ENCODE results near the gene GAN.
"Not testable (repeated sequence)": the region's sequence is repeated elsewhere in the genome, so short reads cannot be mapped to it uniquely, and the experiment has no call there.

Gene GAN

GRCh38 chr16:81405002-81405401 is 90.2 kb downstream of the GAN start:
- H3K27ac ChIP-seq (ENCODE audit: insufficient read depth, low read length, poor library complexity, severe bottlenecking); DNase-seq; H3K9me3 ChIP-seq (ENCODE audit: control insufficient read depth, low read length); H3K4me1 ChIP-seq (ENCODE audit: control insufficient read depth, insufficient read depth, low read length, poor library complexity, severe bottlenecking); H3K4me3 ChIP-seq (ENCODE audit: insufficient read depth, low read depth, low read length, poor library complexity, severe bottlenecking); H3K36me3 ChIP-seq (ENCODE audit: control insufficient read depth, insufficient read depth, low read length); H3K27me3 ChIP-seq (replicated peaks; ENCODE audit: control insufficient read depth, insufficient read depth, low read length, poor library complexity, severe bottlenecking): not testable (repeated sequence)

- DNase-seq = no peak
- H3K27ac ChIP-seq (ENCODE audit: insufficient read depth, low read length, poor library complexity, severe bottlenecking) = no peak overlapping the region
- H3K27me3 ChIP-seq (replicated peaks; ENCODE audit: control insufficient read depth, insufficient read depth, low read length, poor library complexity, severe bottlenecking) = no peaks in the 10 kb centered on the region
- no peak overlapping the region for H3K4me3 ChIP-seq (ENCODE audit: insufficient read depth, low read depth, low read length, poor library complexity, severe bottlenecking)
- no peaks in the 10 kb centered on the region for H3K36me3 ChIP-seq (ENCODE audit: control insufficient read depth, insufficient read depth, low read length)
- no peaks in the 10 kb centered on the region for H3K4me1 ChIP-seq (ENCODE audit: control insufficient read depth, insufficient read depth, low read length, poor library complexity, severe bottlenecking)
- H3K9me3 ChIP-seq (ENCODE audit: control insufficient read depth, low read length) = no peaks in the 10 kb centered on the region
These were observed 90.9 kb downstream of the GAN start for GRCh38 chr16:81405702-81406113.

- Histone ChIP-seq H3K9me3 (ENCODE audit: control insufficient read depth, low read length) (no peaks in the 10 kb centered on the region), H3K27me3 (replicated peaks; ENCODE audit: control insufficient read depth, insufficient read depth, low read length, poor library complexity, severe bottlenecking) (no peaks in the 10 kb centered on the region), H3K27ac (ENCODE audit: insufficient read depth, low read length, poor library complexity, severe bottlenecking) (no peak overlapping the region), H3K4me3 (ENCODE audit: insufficient read depth, low read depth, low read length, poor library complexity, severe bottlenecking) (no peak overlapping the region), H3K36me3 (ENCODE audit: control insufficient read depth, insufficient read depth, low read length) (no peaks in the 10 kb centered on the region), H3K4me1 (ENCODE audit: control insufficient read depth, insufficient read depth, low read length, poor library complexity, severe bottlenecking) (no peaks in the 10 kb centered on the region)
- no peak for DNase-seq
These were observed 93.7 kb downstream of the GAN start for GRCh38 chr16:81408409-81408950.

- no peaks in the 10 kb centered on the region for H3K9me3 ChIP-seq (ENCODE audit: control insufficient read depth, low read length)
- no peak overlapping the region for H3K4me3 ChIP-seq (ENCODE audit: insufficient read depth, low read depth, low read length, poor library complexity, severe bottlenecking)
- no peaks in the 10 kb centered on the region for H3K27me3 ChIP-seq (replicated peaks; ENCODE audit: control insufficient read depth, insufficient read depth, low read length, poor library complexity, severe bottlenecking)
- no peaks in the 10 kb centered on the region for H3K36me3 ChIP-seq (ENCODE audit: control insufficient read depth, insufficient read depth, low read length)
- no peak overlapping the region for H3K27ac ChIP-seq (ENCODE audit: insufficient read depth, low read length, poor library complexity, severe bottlenecking)
- no peak for DNase-seq
- H3K4me1 ChIP-seq (ENCODE audit: control insufficient read depth, insufficient read depth, low read length, poor library complexity, severe bottlenecking) = no peaks in the 10 kb centered on the region
These were observed 94.3 kb downstream of the GAN start for GRCh38 chr16:81409016-81409556.

- Histone ChIP-seq H3K4me1 (ENCODE audit: control insufficient read depth, insufficient read depth, low read length, poor library complexity, severe bottlenecking) (no peaks in the 10 kb centered on the region), H3K36me3 (ENCODE audit: control insufficient read depth, insufficient read depth, low read length) (no peaks in the 10 kb centered on the region), H3K4me3 (ENCODE audit: insufficient read depth, low read depth, low read length, poor library complexity, severe bottlenecking) (no peak overlapping the region), H3K27ac (ENCODE audit: insufficient read depth, low read length, poor library complexity, severe bottlenecking) (no peak overlapping the region), H3K9me3 (ENCODE audit: control insufficient read depth, low read length) (no peaks in the 10 kb centered on the region), H3K27me3 (replicated peaks; ENCODE audit: control insufficient read depth, insufficient read depth, low read length, poor library complexity, severe bottlenecking) (no peaks in the 10 kb centered on the region)
- DNase-seq = no peak
These were observed 96.0 kb downstream of the GAN start for GRCh38 chr16:81410643-81411293.

- Histone ChIP-seq H3K27me3 (replicated peaks; ENCODE audit: control insufficient read depth, insufficient read depth, low read length, poor library complexity, severe bottlenecking) (no peaks in the 10 kb centered on the region), H3K9me3 (ENCODE audit: control insufficient read depth, low read length) (no peaks in the 10 kb centered on the region), H3K27ac (ENCODE audit: insufficient read depth, low read length, poor library complexity, severe bottlenecking) (no peak overlapping the region), H3K4me1 (ENCODE audit: control insufficient read depth, insufficient read depth, low read length, poor library complexity, severe bottlenecking) (no peaks in the 10 kb centered on the region), H3K4me3 (ENCODE audit: insufficient read depth, low read depth, low read length, poor library complexity, severe bottlenecking) (no peak overlapping the region), H3K36me3 (ENCODE audit: control insufficient read depth, insufficient read depth, low read length) (no peaks in the 10 kb centered on the region)
- no peak for DNase-seq
These were observed 98.7 kb downstream of the GAN start for GRCh38 chr16:81413245-81413990.

- Histone ChIP-seq H3K36me3 (ENCODE audit: control insufficient read depth, insufficient read depth, low read length) (no peaks in the 10 kb centered on the region), H3K9me3 (ENCODE audit: control insufficient read depth, low read length) (no peaks in the 10 kb centered on the region), H3K4me1 (ENCODE audit: control insufficient read depth, insufficient read depth, low read length, poor library complexity, severe bottlenecking) (no peaks in the 10 kb centered on the region), H3K27ac (ENCODE audit: insufficient read depth, low read length, poor library complexity, severe bottlenecking) (no peak overlapping the region), H3K4me3 (ENCODE audit: insufficient read depth, low read depth, low read length, poor library complexity, severe bottlenecking) (no peak overlapping the region), H3K27me3 (replicated peaks; ENCODE audit: control insufficient read depth, insufficient read depth, low read length, poor library complexity, severe bottlenecking) (no peaks in the 10 kb centered on the region)
- DNase-seq = no peak
These were observed 101.0 kb downstream of the GAN start for GRCh38 chr16:81415751-81416150.

GRCh38 chr16:81416749-81417148 is 102.0 kb downstream of the GAN start:
- Histone ChIP-seq H3K27ac (ENCODE audit: insufficient read depth, low read length, poor library complexity, severe bottlenecking) (no peak overlapping the region), H3K4me1 (ENCODE audit: control insufficient read depth, insufficient read depth, low read length, poor library complexity, severe bottlenecking) (no peaks in the 10 kb centered on the region), H3K9me3 (ENCODE audit: control insufficient read depth, low read length) (no peaks in the 10 kb centered on the region), H3K36me3 (ENCODE audit: control insufficient read depth, insufficient read depth, low read length) (no peaks in the 10 kb centered on the region), H3K27me3 (replicated peaks; ENCODE audit: control insufficient read depth, insufficient read depth, low read length, poor library complexity, severe bottlenecking) (no peaks in the 10 kb centered on the region), H3K4me3 (ENCODE audit: insufficient read depth, low read depth, low read length, poor library complexity, severe bottlenecking) (no peak overlapping the region)
- DNase-seq = no peak

- no peak overlapping the region for H3K27ac ChIP-seq (ENCODE audit: insufficient read depth, low read length, poor library complexity, severe bottlenecking)
- no peaks in the 10 kb centered on the region for H3K4me1 ChIP-seq (ENCODE audit: control insufficient read depth, insufficient read depth, low read length, poor library complexity, severe bottlenecking)
- no peak for DNase-seq
- H3K4me3 ChIP-seq (ENCODE audit: insufficient read depth, low read depth, low read length, poor library complexity, severe bottlenecking) = no peak overlapping the region
- no peaks in the 10 kb centered on the region for H3K27me3 ChIP-seq (replicated peaks; ENCODE audit: control insufficient read depth, insufficient read depth, low read length, poor library complexity, severe bottlenecking)
- no peaks in the 10 kb centered on the region for H3K36me3 ChIP-seq (ENCODE audit: control insufficient read depth, insufficient read depth, low read length)
- no peaks in the 10 kb centered on the region for H3K9me3 ChIP-seq (ENCODE audit: control insufficient read depth, low read length)
These were observed 102.4 kb downstream of the GAN start for GRCh38 chr16:81417210-81417609.

- no peaks in the 10 kb centered on the region for H3K36me3 ChIP-seq (ENCODE audit: control insufficient read depth, insufficient read depth, low read length)
- H3K27ac ChIP-seq (ENCODE audit: insufficient read depth, low read length, poor library complexity, severe bottlenecking) = no peak overlapping the region
- H3K4me1 ChIP-seq (ENCODE audit: control insufficient read depth, insufficient read depth, low read length, poor library complexity, severe bottlenecking) = peaks cover 2% of the 10 kb centered on the region
- no peak for DNase-seq
- no peaks in the 10 kb centered on the region for H3K27me3 ChIP-seq (replicated peaks; ENCODE audit: control insufficient read depth, insufficient read depth, low read length, poor library complexity, severe bottlenecking)
- no peak overlapping the region for H3K4me3 ChIP-seq (ENCODE audit: insufficient read depth, low read depth, low read length, poor library complexity, severe bottlenecking)
- H3K9me3 ChIP-seq (ENCODE audit: control insufficient read depth, low read length) = no peaks in the 10 kb centered on the region
These were observed 105.0 kb downstream of the GAN start for GRCh38 chr16:81419806-81420205.
